TTC549 (cell line): ENCODE data around the gene GOLPH3.
"Not testable (repeated sequence)": the region's sequence is repeated elsewhere in the genome, so short reads cannot be mapped to it uniquely, and the experiment has no call there.

ENCODE experiments used
- FAIRE-seq: peaks from 2 replicates; lab custom pipeline; 2012; peaks lifted over from hg19 to GRCh38; lab: Jason Lieb, UNC

Gene GOLPH3

DNA sequence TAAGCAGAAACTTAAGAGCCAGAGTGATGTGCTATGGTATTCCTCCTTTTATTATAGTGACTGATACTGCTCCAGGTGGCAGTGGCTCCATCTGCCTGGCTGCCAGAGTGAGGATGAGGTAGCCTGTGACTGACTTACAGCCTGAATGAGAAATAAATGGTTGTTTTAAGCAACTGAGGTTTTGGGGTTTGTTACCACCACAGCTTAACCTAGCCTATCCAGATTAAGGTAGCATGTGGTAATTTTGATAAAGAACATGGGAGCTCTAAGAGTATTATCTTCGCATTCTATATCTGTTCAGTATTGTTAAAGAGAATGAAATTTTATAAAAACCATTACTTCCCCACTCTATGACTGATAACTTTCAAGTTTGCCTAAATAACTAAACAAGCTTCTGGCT, 39.0 kb downstream of the GOLPH3 start:
- FAIRE-seq = no peak

DNA sequence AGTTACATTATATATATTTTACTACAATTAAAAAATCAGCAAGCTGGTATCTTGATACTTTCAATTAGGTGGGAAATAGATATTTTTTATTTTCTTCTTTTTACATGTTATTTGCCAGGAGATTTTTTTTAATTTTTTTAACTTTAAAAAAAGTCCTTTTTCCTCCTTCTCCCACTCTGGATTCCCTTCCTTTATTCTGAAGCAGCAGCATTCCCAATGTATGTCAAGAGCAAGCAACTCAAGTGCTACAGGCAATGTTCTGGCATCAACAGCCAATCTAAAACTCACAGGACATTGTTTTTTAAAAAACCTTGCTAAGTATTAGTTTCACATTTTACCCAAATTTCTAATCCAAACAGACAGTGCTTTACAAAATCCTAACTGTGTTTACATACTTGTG, 41.4 kb downstream of the GOLPH3 start:
- FAIRE-seq = no peak

DNA sequence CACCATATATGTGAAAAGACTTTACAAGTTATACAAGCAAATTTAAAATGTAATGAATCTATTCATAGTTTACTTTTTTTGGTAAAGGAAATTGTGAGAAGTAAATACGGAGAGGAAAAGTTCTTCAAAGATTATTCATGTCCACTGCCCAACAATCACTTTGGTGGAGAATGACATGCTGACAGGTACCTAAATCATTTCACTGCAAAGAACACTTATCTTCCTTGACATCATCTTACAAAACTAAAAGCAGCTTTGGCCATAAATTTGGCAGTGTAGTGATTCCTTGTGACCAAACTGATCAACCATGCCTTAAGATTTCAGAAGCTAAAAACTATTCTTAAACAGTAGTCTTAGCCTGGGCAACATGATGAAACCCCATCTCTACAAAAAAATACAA, 42.5 kb downstream of the GOLPH3 start:
- FAIRE-seq = no peak

DNA sequence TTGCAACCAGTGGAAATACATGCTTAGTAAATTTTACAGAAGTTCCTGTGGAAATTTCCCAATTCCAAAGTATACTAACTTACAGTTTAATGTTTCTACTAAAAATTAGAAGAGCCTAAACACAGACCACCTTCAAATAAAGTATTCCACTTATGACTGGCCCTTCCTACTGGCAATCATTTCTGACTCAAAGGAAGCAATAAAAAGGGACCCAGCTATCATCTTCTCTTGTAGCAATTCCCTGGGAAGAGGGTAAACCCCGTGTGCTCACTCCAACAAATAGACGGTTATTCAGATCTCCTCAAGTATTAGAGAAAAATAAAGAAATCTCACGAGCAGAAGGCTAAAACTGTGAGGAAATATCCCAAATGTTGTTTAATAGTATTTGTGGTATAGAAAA, 43.3 kb downstream of the GOLPH3 start:
- FAIRE-seq = no peak

DNA sequence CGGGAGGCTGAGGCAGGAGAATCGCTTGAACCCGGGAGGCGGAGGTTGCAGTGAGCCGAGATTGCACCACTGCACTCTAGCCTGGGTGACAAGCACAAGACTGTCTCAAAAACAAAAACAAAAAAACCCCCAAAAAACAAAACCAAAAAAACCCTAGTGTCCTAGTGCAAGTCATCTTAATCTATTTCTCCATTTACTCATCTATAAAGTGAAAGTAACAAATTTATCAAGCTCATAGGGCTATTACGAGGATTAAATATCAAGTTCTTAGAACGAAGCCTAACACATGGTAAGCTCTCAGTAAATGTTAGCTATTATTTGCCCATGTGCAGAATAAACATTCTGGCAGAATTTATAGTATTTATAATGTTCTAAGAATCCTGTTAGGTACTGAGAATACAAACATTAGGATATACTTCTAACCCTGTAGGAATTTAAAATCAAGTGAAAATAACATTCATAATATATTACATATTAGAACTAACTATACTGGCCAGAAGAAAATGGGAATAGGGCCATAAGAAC, 45.0 kb downstream of the GOLPH3 start:
- no peak for FAIRE-seq

DNA sequence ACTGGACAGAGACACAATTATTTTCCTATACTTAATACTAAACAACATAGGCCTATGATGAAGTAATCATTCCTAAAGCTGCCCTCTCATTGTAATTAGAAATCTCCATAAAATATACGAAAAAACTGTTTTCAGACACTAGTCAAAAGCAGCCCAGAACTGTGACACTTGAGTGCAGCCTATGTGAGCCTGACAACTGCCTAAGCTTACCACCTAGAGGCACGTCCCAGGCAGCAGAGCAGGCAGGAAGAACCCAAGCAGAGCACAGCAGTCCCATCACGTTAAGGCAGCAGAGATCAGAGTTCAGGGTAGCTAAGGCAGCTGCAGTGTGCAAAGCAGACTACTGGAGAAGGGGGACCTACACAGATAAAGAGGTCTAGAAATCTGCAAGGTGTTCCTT, 46.4 kb downstream of the GOLPH3 start:
- no peak for FAIRE-seq

DNA sequence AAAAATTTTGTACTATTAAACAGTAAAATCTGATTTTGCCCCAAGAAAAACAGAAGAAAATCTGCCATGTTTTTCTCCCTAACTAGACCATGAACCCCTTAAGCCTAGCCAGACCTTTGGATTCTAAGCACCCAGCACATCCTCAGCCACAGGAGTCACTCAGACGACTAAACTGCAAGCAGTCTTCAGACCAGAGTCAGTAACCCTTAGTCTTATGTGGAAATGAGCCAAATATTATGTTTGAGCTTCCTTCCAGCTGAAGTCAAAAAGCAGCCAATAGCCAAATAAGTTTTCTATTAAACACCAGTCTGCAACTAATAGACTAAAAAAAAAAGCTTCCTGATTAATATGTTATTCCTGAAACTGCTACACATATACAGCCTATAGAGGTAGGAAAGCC, 47.4 kb downstream of the GOLPH3 start:
- FAIRE-seq = no peak

DNA sequence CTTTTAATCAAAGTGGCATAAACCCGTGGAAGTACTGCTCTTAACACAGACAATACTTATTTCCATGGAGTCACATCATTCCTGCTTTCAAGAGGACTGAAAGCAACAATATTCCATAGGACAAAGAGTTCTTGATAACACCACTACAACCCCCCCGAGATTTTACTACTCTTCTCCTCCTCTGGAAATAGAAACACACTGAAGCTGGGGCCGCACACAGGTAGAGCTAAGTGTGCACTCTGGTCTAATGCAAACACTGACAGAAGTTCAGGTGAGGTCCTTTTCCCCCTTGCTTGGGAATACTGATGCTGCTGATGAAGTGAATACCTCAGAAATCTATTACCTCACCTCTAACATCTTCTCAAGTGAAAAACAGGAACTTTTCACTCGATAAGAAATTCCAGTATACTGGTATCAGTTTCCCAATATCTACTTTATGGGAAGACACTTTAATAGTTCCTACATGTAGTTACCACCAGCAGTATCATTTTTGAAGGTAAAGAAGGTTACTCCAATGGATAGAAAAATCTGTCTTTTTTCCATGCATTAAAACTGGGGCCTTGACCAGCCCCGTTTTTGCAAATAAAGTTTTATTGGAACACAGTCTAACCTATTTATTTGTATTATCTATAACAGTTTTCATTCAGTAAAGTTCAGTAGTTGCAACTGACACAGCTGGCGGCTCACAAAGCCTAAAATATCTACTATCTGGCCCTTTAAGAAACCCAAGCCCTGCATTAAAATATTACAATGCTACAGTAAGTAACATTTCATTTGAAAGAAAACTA, 50.0 kb downstream of the GOLPH3 start:
- no peak for FAIRE-seq

DNA sequence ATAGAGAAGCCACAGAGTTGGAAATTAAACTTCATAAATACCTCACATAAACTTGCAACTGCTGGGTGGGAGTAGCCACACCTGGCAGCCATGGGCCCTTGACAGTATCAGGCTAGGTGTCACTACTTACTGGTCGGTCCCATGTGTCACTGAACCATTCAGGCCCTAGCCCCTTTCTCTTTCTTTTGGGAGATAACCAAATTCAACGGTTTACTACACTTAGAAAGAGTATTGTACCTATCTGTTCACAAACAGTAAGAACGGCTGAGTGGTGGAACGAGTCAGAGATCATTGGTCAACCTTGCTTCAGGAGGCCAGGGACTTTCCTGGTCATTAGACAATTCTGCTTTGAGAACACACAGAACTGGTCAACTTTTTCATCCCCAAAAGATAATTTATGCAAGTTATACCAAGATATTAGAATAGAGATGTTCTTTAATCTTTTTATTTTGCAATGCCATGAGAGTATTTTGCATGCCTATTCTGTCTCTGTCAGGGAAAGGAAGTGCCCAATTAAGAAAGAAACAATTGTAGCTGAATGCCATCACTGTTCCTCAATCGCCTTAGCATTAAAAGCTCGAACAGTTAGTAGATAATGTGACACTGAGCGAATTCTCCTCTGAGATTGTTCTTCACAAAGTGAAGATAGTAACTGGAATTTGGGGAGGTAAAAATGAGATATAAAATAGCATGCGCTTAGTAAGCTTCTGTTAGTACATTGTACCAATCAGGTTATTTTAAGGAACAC, 50.9 kb downstream of the GOLPH3 start:
- FAIRE-seq = no peak

DNA sequence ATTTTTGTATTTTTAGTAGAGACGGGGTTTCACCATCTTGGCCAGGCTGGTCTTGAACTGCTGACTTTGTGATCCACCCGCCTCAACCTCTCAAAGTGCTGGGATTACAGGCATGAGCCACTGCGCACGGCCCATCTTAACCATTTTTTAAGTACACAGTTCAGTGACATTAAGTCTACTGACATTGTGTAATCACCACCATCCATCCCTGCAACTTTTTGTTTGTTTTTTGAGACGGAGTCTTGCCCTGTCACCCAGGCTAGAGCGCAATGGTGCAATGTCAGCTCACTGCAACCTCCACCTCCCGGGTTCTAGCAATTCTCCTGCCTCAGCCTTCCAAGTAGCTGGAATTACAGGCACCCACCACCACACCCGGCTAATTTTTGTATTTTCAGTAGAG, 55.2 kb downstream of the GOLPH3 start:
- FAIRE-seq = not testable (repeated sequence)

DNA sequence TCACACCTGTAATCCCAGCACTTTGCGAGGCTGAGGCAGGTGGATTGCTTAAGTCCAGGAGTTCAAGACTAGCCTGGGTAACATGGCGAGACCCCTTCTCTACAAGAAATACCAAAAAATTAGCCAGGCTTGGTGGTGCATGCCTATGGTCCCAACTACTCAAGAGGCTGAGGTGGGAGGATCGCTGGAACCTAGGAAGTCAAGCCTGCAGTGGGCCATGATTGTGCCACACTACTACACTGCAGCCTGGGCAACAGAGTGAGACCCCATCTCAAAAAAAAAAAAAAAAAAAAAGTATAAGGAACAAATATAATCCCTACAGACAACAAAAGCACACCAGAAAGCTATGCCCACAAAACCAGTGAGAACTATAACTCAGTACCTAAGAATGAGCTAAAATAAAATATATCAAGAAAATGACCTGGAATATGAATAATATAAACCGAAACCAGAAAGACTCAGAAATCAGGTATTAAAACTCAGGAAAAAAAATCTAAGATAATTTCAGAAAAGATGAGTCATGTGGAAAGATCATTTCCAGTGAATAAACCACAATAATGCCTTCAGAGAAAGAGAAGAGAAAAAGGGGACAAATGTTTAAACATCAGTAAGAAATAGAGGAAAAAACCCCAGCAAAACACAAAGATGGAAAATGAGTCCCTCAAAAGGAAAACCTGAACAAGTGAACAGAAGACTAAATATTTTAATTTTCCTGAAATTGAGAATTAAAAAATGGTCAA, 57.4 kb downstream of the GOLPH3 start:
- FAIRE-seq = no peak

DNA sequence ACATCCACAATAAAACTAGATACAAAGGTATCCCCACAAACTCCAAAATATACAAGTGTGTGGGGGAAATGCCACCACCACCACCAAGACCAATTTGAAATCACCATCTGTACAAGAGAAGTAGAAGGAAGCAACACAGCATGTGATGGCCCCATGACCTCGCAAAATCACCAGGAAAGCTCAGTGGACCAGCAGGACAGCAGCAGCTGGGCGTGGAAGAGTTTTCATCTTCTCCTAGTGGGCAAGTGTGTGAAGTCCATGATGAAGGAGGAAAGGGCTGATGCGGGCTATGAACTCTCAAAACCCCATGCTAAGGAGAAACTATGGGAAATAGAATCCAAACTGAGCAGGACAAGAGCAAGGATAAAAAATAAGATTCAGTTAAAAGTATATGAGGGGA, 58.1 kb downstream of the GOLPH3 start:
- FAIRE-seq = no peak

DNA sequence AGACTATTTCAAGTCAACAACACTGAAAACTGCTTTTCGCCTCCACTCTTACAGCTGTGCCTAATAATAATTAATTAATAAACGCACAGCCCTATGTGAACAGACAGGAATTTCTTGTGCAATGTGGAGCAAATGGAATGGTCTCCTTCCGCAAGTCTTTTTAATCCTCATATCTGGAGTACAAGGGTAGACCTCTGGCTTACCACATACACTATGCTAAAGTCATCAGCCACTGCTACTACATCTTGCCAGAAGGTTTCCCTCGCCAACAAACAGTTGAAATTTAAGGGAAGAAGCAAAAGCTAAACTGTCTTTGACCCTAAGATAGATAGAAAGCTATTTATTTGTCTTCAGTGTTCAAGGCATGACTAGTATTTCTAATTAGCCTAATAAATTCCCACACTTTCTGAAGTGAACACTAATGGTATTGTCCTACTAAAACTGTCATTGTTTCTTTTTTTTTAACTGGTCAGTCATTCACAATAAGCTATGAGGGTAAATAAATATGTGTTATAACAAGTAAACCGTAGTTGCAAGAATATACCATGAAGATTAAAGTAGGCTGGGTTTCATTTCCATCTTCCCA, 63.9 kb downstream of the GOLPH3 start:
- no peak for FAIRE-seq

DNA sequence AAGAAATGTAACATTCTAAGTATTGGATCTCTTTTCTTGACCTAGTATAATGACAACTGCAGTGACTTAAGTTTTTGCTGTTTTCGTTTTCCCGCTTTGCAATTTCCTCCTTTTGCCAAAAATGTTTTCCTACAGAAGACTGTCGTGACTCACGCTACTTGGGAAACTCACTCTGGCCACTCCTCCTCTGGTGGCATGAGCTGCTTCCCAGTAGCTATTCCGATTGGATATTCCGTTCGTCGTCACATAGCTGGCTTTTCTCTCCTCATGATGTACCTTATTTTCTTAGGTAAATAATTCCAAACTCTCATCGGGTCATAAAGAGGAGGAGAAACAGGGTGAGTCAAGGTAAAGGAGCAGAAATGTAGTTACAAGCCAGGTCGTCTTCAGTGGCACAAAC, 64.9 kb downstream of the GOLPH3 start:
- FAIRE-seq = no peak

DNA sequence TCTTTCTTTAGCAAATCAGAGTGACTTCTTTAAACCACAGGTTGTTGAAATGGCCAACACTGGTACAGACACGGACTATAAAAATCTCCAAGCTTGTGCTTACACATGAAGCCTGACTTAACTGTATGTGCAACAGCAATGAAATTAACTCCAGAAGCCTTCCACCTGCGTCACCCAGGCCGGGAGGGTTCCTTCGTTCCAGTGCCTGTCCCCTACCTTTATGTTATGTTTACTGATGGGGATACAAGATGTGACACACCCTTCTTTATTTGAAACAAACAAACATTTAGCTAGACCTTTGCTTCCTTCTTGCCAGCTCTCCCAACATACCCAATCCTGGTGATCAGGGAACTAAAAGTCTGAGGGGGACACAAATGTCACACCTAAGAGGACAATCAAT, 66.0 kb downstream of the GOLPH3 start:
- FAIRE-seq = no peak

DNA sequence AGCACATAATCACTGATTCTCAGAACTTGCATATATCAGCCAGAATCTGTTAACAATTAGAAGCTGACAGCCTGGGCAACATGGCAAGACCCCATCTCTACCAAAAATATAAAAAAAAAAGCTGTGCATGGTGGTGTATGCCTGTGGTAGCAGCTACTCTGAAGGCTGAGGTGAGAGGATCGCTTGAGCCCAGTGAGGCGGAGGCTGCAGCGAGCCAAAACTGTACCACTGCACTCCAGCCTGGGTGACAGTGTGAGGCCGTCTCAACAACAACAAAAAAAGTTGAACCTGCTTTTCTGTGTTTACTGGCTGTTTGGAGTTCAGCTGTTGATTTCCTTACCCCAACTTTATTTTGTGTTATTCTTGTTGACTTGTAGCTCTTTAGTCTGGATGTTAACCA, 66.8 kb downstream of the GOLPH3 start:
- no peak for FAIRE-seq

DNA sequence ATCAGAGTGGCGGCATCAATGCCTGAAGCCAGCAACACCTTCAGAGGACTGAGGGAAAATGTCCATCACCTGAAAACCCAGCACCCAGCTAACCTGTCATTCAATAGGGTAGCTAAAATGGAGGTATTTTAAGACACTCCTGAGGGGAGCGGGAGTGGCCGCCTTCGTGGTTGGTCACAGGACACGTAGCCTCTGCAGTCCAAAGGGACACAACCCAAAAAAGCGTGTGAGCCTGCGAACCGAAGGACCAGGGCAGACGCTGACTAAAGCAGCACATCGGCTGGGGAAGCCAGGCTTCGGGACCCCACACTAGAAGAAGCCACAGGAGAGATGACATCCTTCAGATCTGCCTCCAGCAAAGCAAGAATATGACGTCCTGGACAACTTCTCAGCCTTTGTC, 70.6 kb downstream of the GOLPH3 start:
- no peak for FAIRE-seq

DNA sequence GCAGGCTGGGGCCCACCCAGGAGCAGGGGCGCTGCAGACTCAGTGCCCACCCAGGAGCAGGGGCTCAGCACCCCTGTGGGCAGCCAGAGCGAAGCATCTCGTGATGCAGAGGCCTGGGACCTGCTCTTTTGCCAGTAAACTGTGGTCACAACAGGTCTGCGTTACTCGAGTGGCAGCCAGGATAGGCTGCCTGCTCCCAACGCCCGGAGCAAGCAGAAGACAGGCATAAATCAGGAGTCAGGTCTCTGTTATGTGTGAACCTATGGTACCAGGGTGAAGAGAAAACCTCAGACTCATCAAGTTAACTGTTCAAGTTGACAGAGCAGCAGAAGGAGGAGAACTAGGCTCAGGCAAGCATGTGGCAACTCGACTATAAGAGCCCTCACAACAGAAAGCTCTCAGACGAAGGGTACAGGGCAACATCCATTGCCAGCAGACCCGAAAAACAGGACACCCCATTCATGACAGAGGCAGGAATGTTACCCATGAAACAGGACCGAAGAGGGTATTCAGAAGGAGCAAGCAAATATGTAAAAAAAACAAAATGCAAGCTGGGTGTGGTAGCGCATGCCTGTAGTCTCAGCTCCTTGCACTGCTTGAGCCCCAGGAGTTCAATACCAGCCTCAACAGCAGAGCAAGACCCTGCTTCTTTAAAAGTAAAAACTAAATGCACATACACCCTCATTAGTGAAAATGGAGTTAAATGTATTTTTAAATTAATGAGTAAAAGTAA, 71.7 kb downstream of the GOLPH3 start:
- FAIRE-seq = no peak

DNA sequence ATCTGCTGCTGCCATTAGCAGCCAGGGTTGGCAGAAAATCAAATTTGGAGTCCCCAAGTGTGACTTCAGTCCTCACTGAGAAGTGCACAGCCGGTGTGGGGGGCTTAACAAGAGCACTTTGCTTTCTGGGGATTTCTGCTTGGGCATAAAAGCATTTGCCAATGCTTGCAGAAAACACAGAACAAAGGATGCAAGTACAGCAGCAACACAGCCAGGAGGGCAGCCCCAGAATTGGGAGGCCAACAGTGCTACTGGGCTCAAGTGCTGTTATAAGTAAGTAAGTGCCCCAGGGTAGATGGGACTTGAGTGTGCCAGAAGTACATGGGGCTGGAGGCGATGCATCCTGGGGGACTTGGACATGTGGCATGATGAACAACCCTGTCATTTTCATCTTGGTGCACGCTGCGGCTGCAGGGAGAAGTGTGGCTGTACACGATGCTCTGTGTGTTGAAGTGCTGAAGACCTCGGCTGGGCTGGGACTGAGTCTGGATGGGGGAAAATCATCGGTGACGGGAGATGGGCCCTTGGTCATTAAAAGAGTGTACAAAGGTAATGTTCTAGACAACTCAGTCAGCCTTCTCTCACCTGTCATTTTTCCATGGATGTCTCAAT, 73.3 kb downstream of the GOLPH3 start:
- no peak for FAIRE-seq

DNA sequence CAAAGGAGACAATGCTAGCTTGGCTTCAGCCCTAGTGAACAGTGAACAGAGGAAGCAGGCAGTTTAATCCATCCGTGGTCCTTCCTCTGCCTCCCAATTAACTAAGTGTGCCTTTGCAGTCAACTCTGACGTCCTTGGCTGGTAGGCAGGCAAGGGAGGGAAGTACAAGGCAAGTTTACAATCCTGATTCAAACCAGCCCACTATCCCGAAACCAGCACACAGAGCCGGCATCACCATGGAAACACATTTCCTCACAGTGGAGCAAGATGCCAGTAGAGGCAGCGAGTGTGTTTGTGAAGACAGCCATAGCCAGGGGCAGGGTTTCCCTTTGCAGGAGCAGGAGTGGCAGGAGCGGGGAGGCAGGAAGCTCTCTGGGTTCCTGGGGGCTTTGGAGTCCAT, 73.9 kb downstream of the GOLPH3 start:
- FAIRE-seq = no peak

DNA sequence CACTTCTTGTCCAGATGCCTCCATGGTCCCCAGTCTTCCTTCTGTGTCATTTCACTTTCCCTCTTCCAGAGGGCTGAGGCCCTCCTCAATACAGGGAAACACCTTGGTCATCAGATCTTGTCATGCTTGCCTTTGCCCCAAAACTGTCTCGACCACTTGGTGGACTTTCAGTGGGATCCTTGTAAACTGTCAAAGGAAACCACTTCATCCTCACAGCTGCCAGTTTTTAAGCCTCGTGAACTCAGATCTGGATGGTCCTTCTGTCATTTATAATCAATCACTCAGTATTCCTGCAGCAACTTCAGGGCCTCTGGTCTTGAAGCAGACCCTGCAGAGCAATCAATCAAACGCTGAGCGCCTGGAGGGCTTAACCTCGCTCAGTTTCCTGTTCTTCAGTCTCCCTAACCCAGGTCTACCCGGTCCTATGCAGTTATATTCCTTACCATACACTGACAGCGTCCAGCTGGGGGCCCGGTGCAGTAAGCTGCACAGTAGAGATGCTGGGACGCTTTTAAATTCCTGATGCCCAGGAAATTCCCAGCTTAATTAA, 74.6 kb downstream of the GOLPH3 start:
- no peak for FAIRE-seq
